Peyer's patch (tissue), 4 donors: ENCODE results near the gene EXOC3L4.

Source experiments
- CTCF ChIP-seq, 6 experiments: fragments of 450-650 bp in 4 of 6; fragments of 200-600 bp in 2 of 6; sonication (generic) in 1 of 6; IDR thresholded peaks; one replicate each; pipeline ENCODE4 v1.5.1; 2017 to 2019; ENCODE audit warnings: antibody characterized with exemption in 6 of 6, mild to moderate bottlenecking in 3 of 6, moderate library complexity in 1 of 6
- POLR2A ChIP-seq, 2 donors: fragments of 450-650 bp; IDR thresholded peaks; one replicate each; pipeline ENCODE4 v1.5.1; 2017; ENCODE audit warnings: antibody characterized with exemption in 2 of 2, mild to moderate bottlenecking in 2 of 2, moderate library complexity in 2 of 2

- no peak for TF ChIP-seq CTCF (IDR thresholded peaks at IDR 0.05)
- no peak for TF ChIP-seq POLR2A (IDR thresholded peaks at IDR 0.05)
These were observed 12.6 kb upstream of the EXOC3L4 start for GRCh38 chr14:103081951-103082350.
